Measurements from ENCODE around the gene ARL3. TPM values are rescaled to one million over a fixed set of nuclear protein-coding genes. Genes with fewer than 3 reads are reported as not detected.
A peak's percentile ranks its signal among the peaks of the same experiment; 100 is the strongest.

Gene ARL3
- total and polyA plus RNA-seq, 5 experiments from 2014 or later = 3.6 to 4.4 (median 3.8) TPM

DNA sequence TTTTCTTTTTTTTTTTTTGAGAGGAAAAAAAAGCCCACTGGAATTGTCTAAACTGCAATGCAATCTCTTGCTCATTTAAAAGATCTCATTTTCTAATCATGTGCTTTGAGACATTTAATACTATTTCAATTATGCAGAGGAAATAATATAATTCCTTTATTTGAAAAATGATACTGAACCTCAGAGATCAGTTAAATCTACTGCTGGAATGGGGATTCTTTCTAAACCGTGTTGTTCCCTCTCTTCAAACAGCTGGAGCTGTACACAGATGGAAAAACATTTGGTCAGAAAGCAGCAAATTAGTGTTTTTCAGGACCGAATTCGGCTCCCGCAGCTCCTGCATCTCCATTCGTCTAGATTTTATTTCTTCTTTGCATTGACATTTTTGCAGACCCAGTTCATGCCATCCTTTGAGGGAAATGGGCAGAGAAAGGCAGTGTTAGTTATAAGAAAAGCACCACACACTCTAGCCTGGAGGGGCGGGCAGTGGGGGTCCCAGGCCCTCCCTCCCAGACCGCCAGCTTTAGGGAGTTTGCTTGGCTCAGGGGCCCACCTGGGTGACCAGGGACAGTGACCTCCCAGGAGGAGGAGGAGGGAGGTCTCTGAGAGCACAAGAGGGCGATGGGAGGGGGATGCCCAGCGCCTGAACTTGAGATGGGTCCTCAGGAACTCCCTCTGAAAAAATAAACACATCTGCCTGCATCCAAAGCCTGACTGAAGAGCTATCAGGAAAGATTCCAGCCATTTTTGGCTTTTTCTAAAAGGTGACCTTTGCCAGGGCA lies 37.5 kb downstream of the ARL3 start:
- Mint-ChIP-seq H3K9me3 (no peaks in the 10 kb centered on the region), H3K4me3 (peak overlapping the region in 8 of 10 donors; percentile 2 to 91 (median 31)), H3K27ac (peak overlapping the region in 8 of 10 donors; percentile 62 to 98 (median 96)), H3K4me1 (peaks cover 24 to 66% (median 56%) of the 10 kb centered on the region in 4 donors), H3K27me3 (no peaks in the 10 kb centered on the region), H3K36me3 (no peaks in the 10 kb centered on the region)
- no peak for ATAC-seq
- POLR2A ChIA-PET = interaction anchor here (0.9 to 29.2 kb wide), 5 partner anchors 15 to 38 kb away, joined by 3 to 624 read pairs (median 24); partner anchors contain the start of genes ARL3, SFXN2 and TRIM8
- DNase-seq = peak in 1 of 10 donors; percentile 4

- H3K27me3 Mint-ChIP-seq = no peaks in the 10 kb centered on the region
- peaks cover 22 to 66% (median 51%) of the 10 kb centered on the region in 4 donors for H3K4me1 Mint-ChIP-seq
- peak overlapping the region; percentile 16 to 91 (median 86) for H3K4me3 Mint-ChIP-seq
- H3K27ac Mint-ChIP-seq = peak overlapping the region; percentile 90 to 98 (median 96)
- DNase-seq = peak in 1 of 10 donors; percentile 14
- POLR2A ChIA-PET = interaction anchor here (0.9 to 29.2 kb wide), 6 partner anchors 12 to 38 kb away, joined by 3 to 624 read pairs (median 22); partner anchors contain the start of genes ARL3, SFXN2 and TRIM8
- no peaks in the 10 kb centered on the region for H3K36me3 Mint-ChIP-seq
- no peaks in the 10 kb centered on the region for H3K9me3 Mint-ChIP-seq
- no peak for ATAC-seq
These were observed 38.3 kb downstream of the ARL3 start for GRCh38 chr10:102675666-102676533.

- H3K27me3 Mint-ChIP-seq = no peaks in the 10 kb centered on the region
- H3K36me3 Mint-ChIP-seq = no peaks in the 10 kb centered on the region
- POLR2A ChIA-PET = interaction anchor here (0.7 to 29.2 kb wide), 8 partner anchors 13 to 517 kb away, joined by 3 to 624 read pairs (median 14); partner anchors contain the start of genes ARL3, SFXN2, SUFU and TRIM8
- DNase-seq (peak in 3 of 10 donors; percentile 20 to 32 (median 31)), ATAC-seq (peak; percentile 13 to 18)
- H3K4me3 Mint-ChIP-seq = peak overlapping the region; percentile 75 to 91 (median 87)
- H3K4me1 Mint-ChIP-seq = peaks cover 23 to 73% (median 55%) of the 10 kb centered on the region in 4 donors
- no peaks in the 10 kb centered on the region for H3K9me3 Mint-ChIP-seq
- H3K27ac Mint-ChIP-seq = peak overlapping the region; percentile 90 to 98 (median 96)
These were observed 39.1 kb downstream of the ARL3 start for GRCh38 chr10:102675011-102675665.

DNA sequence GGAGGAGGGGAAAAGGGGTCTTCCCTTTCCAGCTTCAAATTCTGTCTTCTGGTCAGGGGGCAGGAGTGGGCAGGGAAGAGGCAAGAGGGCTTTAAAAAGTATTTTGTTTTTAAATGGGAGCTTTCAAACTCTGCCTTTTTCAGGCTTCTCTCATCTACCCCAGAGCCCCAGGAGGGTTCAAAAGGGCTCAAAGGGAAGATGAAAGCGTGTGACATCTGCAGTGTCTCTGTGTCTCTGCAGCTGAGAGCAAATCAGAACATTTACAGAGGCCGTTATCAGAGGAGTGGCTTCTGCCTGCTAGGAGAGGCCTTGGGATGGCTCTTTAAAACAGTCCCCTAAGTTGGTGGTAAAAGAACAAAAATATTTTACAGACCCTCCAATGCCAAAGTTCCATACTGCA lies 39.6 kb downstream of the ARL3 start:
- H3K9me3 Mint-ChIP-seq = no peaks in the 10 kb centered on the region
- H3K27me3 Mint-ChIP-seq = no peaks in the 10 kb centered on the region
- no peaks in the 10 kb centered on the region for H3K36me3 Mint-ChIP-seq
- peak overlapping the region; percentile 90 to 98 (median 96) for H3K27ac Mint-ChIP-seq
- POLR2A ChIA-PET = interaction anchor here (0.5 to 29.2 kb wide), 9 partner anchors 12 to 680 kb away, joined by 3 to 624 read pairs (median 7); partner anchors contain the start of genes ARL3, SFXN2, SUFU and TRIM8
- DNase-seq = peak in 3 of 10 donors; percentile 33 to 37 (median 34)
- peak; percentile 69 for ATAC-seq
- H3K4me3 Mint-ChIP-seq = peak overlapping the region; percentile 75 to 91 (median 87)
- peaks cover 23 to 78% (median 57%) of the 10 kb centered on the region in 4 donors for H3K4me1 Mint-ChIP-seq

GRCh38 chr10:102673819-102674511 lies 40.2 kb downstream of the ARL3 start:
- ATAC-seq = peak; percentile 87 to 95
- Mint-ChIP-seq H3K27me3 (no peaks in the 10 kb centered on the region), H3K4me1 (peaks cover 23 to 83% (median 62%) of the 10 kb centered on the region in 4 donors), H3K9me3 (no peaks in the 10 kb centered on the region), H3K27ac (peak overlapping the region; percentile 90 to 98 (median 96)), H3K36me3 (no peaks in the 10 kb centered on the region), H3K4me3 (peak overlapping the region; percentile 75 to 91 (median 87))
- DNase-seq = peak; percentile 50 to 92 (median 85)
- POLR2A ChIA-PET = interaction anchor here (0.5 to 29.2 kb wide), 7 partner anchors 12 to 680 kb away, joined by 3 to 624 read pairs (median 21); partner anchors contain the start of genes ARL3, SFXN2, SUFU and TRIM8

DNA sequence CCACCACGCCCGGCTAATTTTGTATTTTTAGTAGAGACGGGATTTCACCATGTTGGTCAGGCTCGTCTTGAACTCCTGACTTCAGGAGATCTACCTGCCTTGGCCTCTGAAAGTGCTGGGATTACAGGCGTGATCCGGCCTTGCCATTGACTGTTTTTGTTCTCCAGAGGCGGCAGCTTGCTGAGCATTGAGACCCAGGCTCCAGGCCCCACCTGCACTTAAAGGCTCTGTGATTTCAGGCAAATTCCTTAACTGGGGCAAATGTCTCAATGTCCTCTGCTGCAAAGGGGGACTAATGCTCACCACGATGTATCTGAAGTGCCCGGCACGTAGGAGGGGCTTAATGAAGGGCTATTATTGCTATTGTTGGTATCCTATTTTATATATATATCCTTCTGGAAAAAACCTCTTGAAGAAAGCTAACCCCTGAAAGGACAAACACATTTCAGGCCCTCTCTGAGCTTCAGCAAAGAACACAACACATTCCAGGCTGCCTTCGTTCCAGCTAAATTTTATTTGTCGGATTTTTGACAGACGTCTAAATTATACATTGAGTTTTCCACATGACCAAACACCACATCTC lies 40.9 kb downstream of the ARL3 start:
- Mint-ChIP-seq H3K36me3 (no peaks in the 10 kb centered on the region), H3K4me3 (peak overlapping the region; percentile 75 to 91 (median 87)), H3K4me1 (peaks cover 25 to 85% (median 64%) of the 10 kb centered on the region in 4 donors), H3K9me3 (no peaks in the 10 kb centered on the region), H3K27ac (peak overlapping the region; percentile 90 to 98 (median 96)), H3K27me3 (no peaks in the 10 kb centered on the region)
- POLR2A ChIA-PET = interaction anchor here (3.4 to 29.2 kb wide), 4 partner anchors 11 to 41 kb away, joined by 21 to 624 read pairs (median 45); partner anchors contain the start of genes ARL3, SFXN2 and TRIM8
- DNase-seq = no peak
- no peak for ATAC-seq

DNA sequence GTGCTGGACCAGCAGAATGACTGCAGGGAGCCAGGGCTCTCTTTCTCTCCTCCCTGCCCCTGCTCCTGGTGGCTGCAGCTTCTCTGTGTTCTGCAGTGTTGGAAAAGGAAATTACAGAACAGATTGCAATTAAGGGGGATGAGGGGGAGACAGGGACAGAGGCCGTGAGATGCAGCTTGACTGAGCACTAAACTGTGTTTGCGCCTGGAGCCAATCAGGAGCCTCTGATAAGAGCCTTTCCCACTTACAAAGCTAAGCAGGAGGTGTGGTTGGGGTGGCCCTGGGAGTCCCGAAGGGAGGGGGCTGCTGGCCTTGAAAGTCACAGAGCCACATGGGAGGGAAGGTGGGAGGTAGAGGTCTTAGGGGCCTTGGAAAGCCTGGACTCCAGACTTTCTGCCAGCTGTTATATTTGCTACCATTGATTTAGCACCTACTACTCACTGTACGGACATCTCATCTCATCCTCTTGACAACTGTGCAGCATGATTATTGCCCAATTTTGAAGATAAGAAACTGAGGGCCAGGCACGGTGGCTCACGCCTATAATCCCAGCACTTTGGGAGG lies 43.2 kb downstream of the ARL3 start:
- Mint-ChIP-seq H3K27ac (peak overlapping the region in 4 of 10 donors; percentile 20 to 58 (median 52)), H3K4me1 (peaks cover 35 to 76% (median 60%) of the 10 kb centered on the region in 4 donors), H3K4me3 (no peak overlapping the region), H3K9me3 (no peaks in the 10 kb centered on the region), H3K27me3 (no peaks in the 10 kb centered on the region), H3K36me3 (no peaks in the 10 kb centered on the region)
- DNase-seq = no peak
- no peak for ATAC-seq
- POLR2A ChIA-PET = interaction anchor here (0.7 to 29.2 kb wide), 3 partner anchors 9 to 29 kb away, joined by 3 to 624 read pairs (median 66); partner anchors contain the start of gene TRIM8

DNA sequence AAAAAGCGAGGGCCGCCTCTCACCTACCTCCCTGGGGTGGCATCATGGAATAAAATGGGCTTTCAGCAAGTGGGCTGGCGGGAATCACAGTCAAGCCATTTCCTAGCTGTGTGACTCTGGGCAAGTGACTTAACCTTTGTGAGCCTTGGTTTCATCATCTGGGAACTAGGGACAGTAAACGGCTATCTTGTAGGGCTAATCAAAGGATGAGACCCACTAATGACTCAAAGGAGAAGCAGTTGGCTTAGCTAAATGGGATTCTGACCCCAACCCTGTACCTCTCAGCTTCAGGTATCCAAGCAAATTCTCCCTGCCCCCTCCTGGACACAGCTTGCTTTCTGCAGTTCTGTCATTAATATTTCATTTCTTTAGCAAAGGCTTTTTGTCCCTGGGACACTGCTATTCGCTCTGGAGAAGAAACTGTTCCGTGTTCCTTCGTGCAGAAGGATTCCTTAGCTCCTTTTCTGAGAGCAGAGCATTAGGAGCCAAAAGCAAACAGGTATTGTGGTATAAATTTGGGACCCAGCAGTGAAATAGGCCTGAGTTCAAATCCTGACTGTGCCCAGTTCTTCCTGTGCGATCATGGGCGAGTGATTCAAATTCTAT lies 44.0 kb downstream of the ARL3 start:
- Mint-ChIP-seq H3K36me3 (no peaks in the 10 kb centered on the region), H3K4me1 (peaks cover 31 to 70% (median 52%) of the 10 kb centered on the region in 4 donors), H3K27me3 (no peaks in the 10 kb centered on the region), H3K4me3 (no peak overlapping the region), H3K9me3 (no peaks in the 10 kb centered on the region), H3K27ac (peak overlapping the region in 7 of 10 donors; percentile 4 to 55 (median 49))
- DNase-seq (no peak), ATAC-seq (no peak)
- POLR2A ChIA-PET = interaction anchor here (0.7 to 29.2 kb wide), 5 partner anchors 10 to 45 kb away, joined by 3 to 624 read pairs (median 5); partner anchors contain the start of gene TRIM8

DNA sequence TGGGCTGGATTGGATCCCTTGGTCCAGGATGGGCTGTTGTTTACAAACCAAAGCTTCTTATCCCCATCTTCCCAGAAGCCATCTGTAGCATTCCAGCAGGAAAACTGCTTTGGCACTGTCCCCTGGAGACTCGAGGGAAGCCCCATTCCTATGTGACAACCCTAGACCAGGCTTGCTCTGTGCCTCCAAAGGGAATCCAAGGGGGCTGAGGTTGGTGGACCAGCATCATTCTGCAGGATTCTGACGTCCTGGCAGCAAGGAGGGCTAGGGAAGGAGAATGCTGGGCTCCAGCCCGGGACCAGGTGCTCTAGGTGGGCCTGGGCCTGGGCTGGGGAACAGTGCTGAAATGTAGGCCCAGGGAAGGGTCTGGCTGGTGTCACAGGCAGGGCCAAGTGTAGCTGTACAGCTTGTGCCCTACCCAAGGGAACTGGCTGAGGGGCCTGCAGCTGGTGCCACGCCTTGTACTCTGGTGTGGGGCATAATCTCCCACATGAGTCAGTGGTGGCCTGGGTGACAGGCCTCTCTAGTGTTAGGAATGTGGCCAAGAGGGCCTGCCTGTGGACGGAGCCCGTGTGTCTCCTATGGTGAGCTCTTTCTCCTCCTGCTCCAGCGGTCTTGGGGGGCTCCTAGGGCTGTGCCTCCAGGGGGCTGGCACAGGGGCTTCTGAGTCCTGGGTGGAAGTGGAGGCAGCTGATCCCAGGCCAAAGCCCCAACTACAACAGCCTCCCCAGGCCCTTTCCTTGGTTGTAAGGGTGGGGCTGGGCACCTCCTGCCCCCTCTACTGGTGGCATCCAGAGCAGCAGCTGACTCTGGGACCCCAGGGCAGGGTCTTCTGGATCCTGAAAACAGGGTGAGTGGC lies 44.8 kb downstream of the ARL3 start:
- ATAC-seq (no peak), DNase-seq (no peak)
- POLR2A ChIA-PET = interaction anchor here (1.0 to 29.2 kb wide), 4 partner anchors 9 to 46 kb away, joined by 3 to 624 read pairs (median 7); partner anchors contain the start of gene TRIM8
- peaks cover 25 to 62% (median 45%) of the 10 kb centered on the region in 4 donors for H3K4me1 Mint-ChIP-seq
- H3K4me3 Mint-ChIP-seq = peak overlapping the region in 1 of 10 donors; percentile 22
- no peaks in the 10 kb centered on the region for H3K36me3 Mint-ChIP-seq
- no peaks in the 10 kb centered on the region for H3K9me3 Mint-ChIP-seq
- peak overlapping the region in 8 of 10 donors; percentile 4 to 76 (median 46) for H3K27ac Mint-ChIP-seq
- no peaks in the 10 kb centered on the region for H3K27me3 Mint-ChIP-seq
